ENCODE results near the gene SPATC1L. TPM values are rescaled to one million over a fixed set of nuclear protein-coding genes. Genes with fewer than 3 reads are reported as not detected.

Gene SPATC1L
- polyA plus RNA-seq, 1 donor from 2014 or later: 20.6 TPM

GRCh38 chr21:46180079-46180722, 4.1 kb downstream of the SPATC1L start:
- Histone ChIP-seq H3K9me2 (ENCODE audit: insufficient read depth, low read length) (no peaks in the 10 kb centered on the region), H2AFZ (ENCODE audit: low read depth, low read length) (no peak overlapping the region), H3K9ac (ENCODE audit: low read length) (no peak overlapping the region), H3K4me3 (ENCODE audit: low read length) (no peak overlapping the region), H3K79me2 (replicated peaks; ENCODE audit: insufficient read depth, low read length) (no peaks in the 10 kb centered on the region), H3K4me2 (ENCODE audit: low read length) (no peak overlapping the region), H4K20me1 (ENCODE audit: insufficient read depth) (no peaks in the 10 kb centered on the region), H3K27ac (ENCODE audit: low read length) (no peak overlapping the region), H3K36me3 (ENCODE audit: insufficient read depth, low read length) (no peaks in the 10 kb centered on the region), H3K9me3 (ENCODE audit: low read length) (no peaks in the 10 kb centered on the region), H3F3A (ENCODE audit: insufficient read depth, low read length, poor library complexity, severe bottlenecking) (no peaks in the 10 kb centered on the region), H3K27me3 (ENCODE audit: insufficient read depth, low read depth, low read length) (no peaks in the 10 kb centered on the region)
- no peak for TF ChIP-seq REST (IDR thresholded peaks at IDR 0.05; ENCODE audit: borderline replicate concordance)
- TF ChIP-seq, protein P1, sequence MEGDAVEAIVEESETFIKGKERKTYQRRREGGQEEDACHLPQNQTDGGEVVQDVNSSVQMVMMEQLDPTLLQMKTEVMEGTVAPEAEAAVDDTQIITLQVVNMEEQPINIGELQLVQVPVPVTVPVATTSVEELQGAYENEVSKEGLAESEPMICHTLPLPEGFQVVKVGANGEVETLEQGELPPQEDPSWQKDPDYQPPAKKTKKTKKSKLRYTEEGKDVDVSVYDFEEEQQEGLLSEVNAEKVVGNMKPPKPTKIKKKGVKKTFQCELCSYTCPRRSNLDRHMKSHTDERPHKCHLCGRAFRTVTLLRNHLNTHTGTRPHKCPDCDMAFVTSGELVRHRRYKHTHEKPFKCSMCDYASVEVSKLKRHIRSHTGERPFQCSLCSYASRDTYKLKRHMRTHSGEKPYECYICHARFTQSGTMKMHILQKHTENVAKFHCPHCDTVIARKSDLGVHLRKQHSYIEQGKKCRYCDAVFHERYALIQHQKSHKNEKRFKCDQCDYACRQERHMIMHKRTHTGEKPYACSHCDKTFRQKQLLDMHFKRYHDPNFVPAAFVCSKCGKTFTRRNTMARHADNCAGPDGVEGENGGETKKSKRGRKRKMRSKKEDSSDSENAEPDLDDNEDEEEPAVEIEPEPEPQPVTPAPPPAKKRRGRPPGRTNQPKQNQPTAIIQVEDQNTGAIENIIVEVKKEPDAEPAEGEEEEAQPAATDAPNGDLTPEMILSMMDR (IDR thresholded peaks at IDR 0.05; ENCODE audit: poor library complexity, severe bottlenecking): no peak
- no peak for TF ChIP-seq EP300 (conservative IDR thresholded peaks at IDR 0.05; ENCODE audit: poor library complexity, severe bottlenecking)
- TF ChIP-seq TAF1 (IDR thresholded peaks at IDR 0.05; ENCODE audit: low read depth): no peak
- TF ChIP-seq RAD21 (conservative IDR thresholded peaks at IDR 0.05): no peak
- TF ChIP-seq POLR2AphosphoS5 (IDR thresholded peaks at IDR 0.05): no peak
- TF ChIP-seq MXI1 (conservative IDR thresholded peaks at IDR 0.05; ENCODE audit: poor library complexity, severe bottlenecking): no peak
- no peak for TF ChIP-seq SMC3 (conservative IDR thresholded peaks at IDR 0.05; ENCODE audit: poor library complexity)
- TF ChIP-seq EZH2 (IDR thresholded peaks at IDR 0.05; ENCODE audit: borderline replicate concordance, insufficient read depth, low read length, poor library complexity, severe bottlenecking): no peak

- Histone ChIP-seq H3K9me3 (ENCODE audit: low read length) (no peaks in the 10 kb centered on the region), H3K9ac (ENCODE audit: low read length) (no peak overlapping the region), H3F3A (ENCODE audit: insufficient read depth, low read length, poor library complexity, severe bottlenecking) (no peaks in the 10 kb centered on the region), H2AFZ (ENCODE audit: low read depth, low read length) (no peak overlapping the region), H3K79me2 (replicated peaks; ENCODE audit: insufficient read depth, low read length) (no peaks in the 10 kb centered on the region), H3K9me2 (ENCODE audit: insufficient read depth, low read length) (no peaks in the 10 kb centered on the region), H4K20me1 (ENCODE audit: insufficient read depth) (no peaks in the 10 kb centered on the region), H3K27ac (ENCODE audit: low read length) (no peak overlapping the region), H3K36me3 (ENCODE audit: insufficient read depth, low read length) (no peaks in the 10 kb centered on the region), H3K4me2 (ENCODE audit: low read length) (no peak overlapping the region), H3K27me3 (ENCODE audit: insufficient read depth, low read depth, low read length) (no peaks in the 10 kb centered on the region), H3K4me3 (ENCODE audit: low read length) (no peak overlapping the region)
- TF ChIP-seq POLR2AphosphoS5 (IDR thresholded peaks at IDR 0.05) (no peak), EZH2 (IDR thresholded peaks at IDR 0.05; ENCODE audit: borderline replicate concordance, insufficient read depth, low read length, poor library complexity, severe bottlenecking) (no peak), TAF1 (IDR thresholded peaks at IDR 0.05; ENCODE audit: low read depth) (no peak), EP300 (conservative IDR thresholded peaks at IDR 0.05; ENCODE audit: poor library complexity, severe bottlenecking) (no peak), SMC3 (conservative IDR thresholded peaks at IDR 0.05; ENCODE audit: poor library complexity) (no peak), RAD21 (conservative IDR thresholded peaks at IDR 0.05) (no peak), MXI1 (conservative IDR thresholded peaks at IDR 0.05; ENCODE audit: poor library complexity, severe bottlenecking) (no peak), REST (IDR thresholded peaks at IDR 0.05; ENCODE audit: borderline replicate concordance) (no peak)
- TF ChIP-seq, protein P1 (IDR thresholded peaks at IDR 0.05; ENCODE audit: poor library complexity, severe bottlenecking): no peak
Observed at GRCh38 chr21:46179708-46180078, 4.6 kb downstream of the SPATC1L start.
